SHP77 (cell line): ENCODE data around the gene RNF31.
"Not testable (repeated sequence)": the region's sequence is repeated elsewhere in the genome, so short reads cannot be mapped to it uniquely, and the experiment has no call there.

Experiments used
- DNase-seq, 2 experiments: peaks; one replicate each; lab custom pipeline; 2025; lab: John Stamatoyannopoulos, UW

The RNF31 gene

GRCh38 chr14:24202538-24202937 is 55.2 kb downstream of the RNF31 start:
- not testable (repeated sequence) for DNase-seq

- DNase-seq, result not testable (repeated sequence)
Observed at GRCh38 chr14:24203249-24203886, 56.1 kb downstream of the RNF31 start.

GRCh38 chr14:24204163-24205146 is 57.2 kb downstream of the RNF31 start:
- no peak for DNase-seq

- no peak for DNase-seq
Observed at GRCh38 chr14:24206260-24207103, 59.2 kb downstream of the RNF31 start.

GRCh38 chr14:24207104-24207551 is 59.8 kb downstream of the RNF31 start:
- DNase-seq, result no peak

GRCh38 chr14:24207625-24208024 is 60.3 kb downstream of the RNF31 start:
- no peak for DNase-seq
